Left ventricle myocardium inferior (tissue), 1 donor: Measurements from ENCODE around the gene CSNK2B. TPM values are rescaled to one million over a fixed set of nuclear protein-coding genes. Genes with fewer than 3 reads are reported as not detected.

Experiments used
- DNase-seq: peaks from one replicate; pipeline ENCODE4 v3.0.0-alpha.2; 2020
- H3K27ac ChIP-seq: fragments of 200-600 bp; replicated peaks from 2 replicates; pipeline ENCODE4 v1.8.0; 2021
- H3K27me3 ChIP-seq: fragments of 200-600 bp; 2 replicates; pipeline ENCODE4 v1.8.0; 2021; ENCODE audit warnings: low read depth
- H3K36me3 ChIP-seq: fragments of 200-600 bp; 2 replicates; pipeline ENCODE4 v1.8.0; 2021
- H3K4me1 ChIP-seq: fragments of 200-600 bp; 2 replicates; pipeline ENCODE4 v1.8.0; 2021
- H3K4me3 ChIP-seq: fragments of 200-600 bp; 2 replicates; pipeline ENCODE4 v1.8.0; 2021; ENCODE audit warnings: mild to moderate bottlenecking, moderate library complexity
- H3K9me3 ChIP-seq: fragments of 200-600 bp; replicated peaks from 2 replicates; pipeline ENCODE4 v1.8.0; 2021
- CTCF ChIP-seq: fragments of 200-600 bp; IDR thresholded peaks from 2 replicates; pipeline ENCODE4 v1.8.0; 2021; ENCODE audit warnings: antibody characterized with exemption, mild to moderate bottlenecking, borderline replicate concordance
- intact Hi-C: fragments of 100-400 bp; cut with micrococcal nuclease; formaldehyde crosslinking; loops from one replicate; pipeline ENCODE4 v1.11.0; 2022
- total RNA-seq: library from RNA; stranded (reverse); fragmentation: NEBNext Ultra II Directional; extraction: Animal tissue kit (Norgen Biotek cat#: 25700); gene quantifications from one replicate; pipeline ENCODE4 v1.2.1, GENCODE V29; 2021
- donor health status: DM: no; HTN: yes; CAD: no; lungs with severe emphysema.

CSNK2B gene
- total RNA-seq, 1 donor from 2014 or later: 105 TPM

GRCh38 chr6:31632279-31632946, 33.5 kb upstream of the CSNK2B start:
- H3K27me3 ChIP-seq: no peaks in the 10 kb centered on the region
- DNase-seq: no peak
- H3K27ac ChIP-seq: no peak overlapping the region
- no peak overlapping the region for H3K4me3 ChIP-seq
- TF ChIP-seq CTCF: no peak
- peaks cover 100% of the 10 kb centered on the region for H3K36me3 ChIP-seq
- H3K4me1 ChIP-seq: no peaks in the 10 kb centered on the region
- H3K9me3 ChIP-seq: no peaks in the 10 kb centered on the region
- intact Hi-C loops: no loop called here

GRCh38 chr6:31633447-31633846, 32.4 kb upstream of the CSNK2B start:
- Histone ChIP-seq H3K27me3 (no peaks in the 10 kb centered on the region), H3K4me3 (no peak overlapping the region), H3K27ac (no peak overlapping the region), H3K4me1 (no peaks in the 10 kb centered on the region), H3K36me3 (peaks cover 98% of the 10 kb centered on the region), H3K9me3 (no peaks in the 10 kb centered on the region)
- DNase-seq: no peak
- intact Hi-C loops: no loop called here
- no peak for TF ChIP-seq CTCF

GRCh38 chr6:31634131-31634530, 31.7 kb upstream of the CSNK2B start:
- no peak overlapping the region for H3K27ac ChIP-seq
- H3K4me3 ChIP-seq: no peak overlapping the region
- peaks cover 98% of the 10 kb centered on the region for H3K36me3 ChIP-seq
- no peak for DNase-seq
- no peaks in the 10 kb centered on the region for H3K9me3 ChIP-seq
- intact Hi-C loops: no loop called here
- no peak for TF ChIP-seq CTCF
- H3K27me3 ChIP-seq: no peaks in the 10 kb centered on the region
- no peaks in the 10 kb centered on the region for H3K4me1 ChIP-seq

- H3K4me3 ChIP-seq: no peak overlapping the region
- no peak for DNase-seq
- H3K36me3 ChIP-seq: peaks cover 98% of the 10 kb centered on the region
- H3K9me3 ChIP-seq: no peaks in the 10 kb centered on the region
- H3K27ac ChIP-seq: no peak overlapping the region
- intact Hi-C loops: no loop called here
- H3K4me1 ChIP-seq: no peaks in the 10 kb centered on the region
- no peak for TF ChIP-seq CTCF
- no peaks in the 10 kb centered on the region for H3K27me3 ChIP-seq
Measured at GRCh38 chr6:31634969-31635575, 30.8 kb upstream of the CSNK2B start.

GRCh38 chr6:31636698-31637596, 28.9 kb upstream of the CSNK2B start:
- intact Hi-C loops: no loop called here
- no peak for DNase-seq
- Histone ChIP-seq H3K4me3 (no peak overlapping the region), H3K9me3 (no peaks in the 10 kb centered on the region), H3K27me3 (no peaks in the 10 kb centered on the region), H3K36me3 (peaks cover 98% of the 10 kb centered on the region), H3K27ac (no peak overlapping the region), H3K4me1 (no peaks in the 10 kb centered on the region)
- no peak for TF ChIP-seq CTCF
